ENCODE results near the gene PIP4K2C.
"Not testable (repeated sequence)": the region's sequence is repeated elsewhere in the genome, so short reads cannot be mapped to it uniquely, and the experiment has no call there.

DNA sequence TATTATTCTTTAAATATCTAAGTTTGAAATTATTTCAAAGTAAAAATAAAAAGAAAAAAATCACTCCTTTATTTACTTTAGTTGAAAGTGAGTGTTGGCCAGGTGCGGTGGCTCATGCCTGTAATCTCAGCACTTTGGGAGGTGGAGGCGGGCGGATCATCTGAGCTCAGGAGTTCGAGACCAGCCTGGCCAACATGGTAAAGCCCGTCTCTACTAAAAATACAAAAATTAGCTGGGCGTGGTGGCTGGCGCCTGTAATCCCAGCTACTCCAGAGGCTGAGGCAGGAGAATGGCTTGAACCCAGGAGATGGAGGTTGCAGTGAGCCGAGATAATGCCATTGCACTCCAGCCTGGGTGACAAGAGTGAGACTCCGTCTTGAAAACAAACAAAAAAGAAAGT lies 45.7 kb downstream of the PIP4K2C start:
- TF ChIP-seq SP1 (IDR thresholded peaks at IDR 0.05); BHLHE40 (IDR thresholded peaks at IDR 0.05; ENCODE audit: borderline replicate concordance); HDGF (IDR thresholded peaks at IDR 0.05; ENCODE audit: borderline replicate concordance); ELF4 (IDR thresholded peaks at IDR 0.05); FOXK2 (IDR thresholded peaks at IDR 0.05); CTBP1 (IDR thresholded peaks at IDR 0.05; ENCODE audit: borderline replicate concordance): not testable (repeated sequence)

All from HEK293T (cell line).